ENCODE measurements around the gene PIEZO1. TPM values are rescaled to one million over a fixed set of nuclear protein-coding genes. Genes with fewer than 3 reads are reported as not detected.

Gene PIEZO1
- total and polyA plus RNA-seq, 2 donors (not counting 3 experiments of a cell fraction or from before 2014, with no cell fraction given): 298 to 322 TPM

- FAIRE-seq (no peak), DNase-seq (ENCODE audit: low read depth, low spot score) (no peak)
- Histone ChIP-seq H3K9me1 (replicated peaks; ENCODE audit: control insufficient read depth, extremely low read depth, insufficient read depth, low read length) (no peaks in the 10 kb centered on the region), H3K9me3 (replicated peaks; ENCODE audit: control insufficient read depth, insufficient read depth, low read length) (no peaks in the 10 kb centered on the region), H3K4me1 (ENCODE audit: control insufficient read depth, extremely low read depth, insufficient read depth, low read length) (no peaks in the 10 kb centered on the region), H3K4me3 (replicated peaks in 1 of 3; ENCODE audit: insufficient read depth in 1 of 3, low read depth in 1 of 3, low read length in 3 of 3) (no peak overlapping the region), H3K4me2 (ENCODE audit: insufficient read depth, low read length) (no peak overlapping the region), H3K9ac (replicated peaks; ENCODE audit: extremely low read depth, insufficient read depth, low read length) (no peak overlapping the region), H3K36me3 (ENCODE audit: control insufficient read depth in 2 of 2, extremely low read depth in 1 of 2, insufficient read depth in 2 of 2, low read length in 2 of 2) (peaks cover 0 to 2% of the 10 kb centered on the region in 2 experiments), H2AFZ (ENCODE audit: low read depth, low read length) (no peak overlapping the region), H4K20me1 (replicated peaks; ENCODE audit: control insufficient read depth, extremely low read depth, insufficient read depth, low read length) (no peaks in the 10 kb centered on the region), H3K79me2 (ENCODE audit: control insufficient read depth, insufficient read depth, low read length) (no peaks in the 10 kb centered on the region), H3K27me3 (ENCODE audit: control insufficient read depth in 2 of 2, insufficient read depth in 2 of 2, low read length in 2 of 2) (no peaks in the 10 kb centered on the region), H3K27ac (ENCODE audit: insufficient read depth, low read depth, low read length) (no peak overlapping the region)
- CTCF ChIA-PET: interaction anchor here (0.8 to 1.5 kb wide), 2 partner anchors 11 to 31 kb away, joined by 3 to 5 read pairs; no protein-coding TSS in a partner anchor
- no TSS peak for BruUV-seq (replicated peaks)
- TF ChIP-seq MYC (IDR thresholded peaks at IDR 0.05; ENCODE audit: low read depth, low read length) (no peak), CTCF (IDR thresholded peaks at IDR 0.05; ENCODE audit: extremely low read depth in 1 of 2, insufficient read depth in 1 of 2, low read depth in 1 of 2, low read length in 2 of 2) (no peak), JUN (IDR thresholded peaks at IDR 0.05; ENCODE audit: borderline replicate concordance, insufficient read depth, insufficient read length, low read depth) (no peak), POLR2AphosphoS5 (IDR thresholded peaks at IDR 0.05; ENCODE audit: insufficient read depth, low read depth, low read length) (no peak), FOS (IDR thresholded peaks at IDR 0.05; ENCODE audit: borderline replicate concordance, insufficient read depth, low read length) (no peak), POLR2A (IDR thresholded peaks at IDR 0.05; ENCODE audit: low read depth, low read length) (no peak)
- TF ChIP-seq, protein P1, sequence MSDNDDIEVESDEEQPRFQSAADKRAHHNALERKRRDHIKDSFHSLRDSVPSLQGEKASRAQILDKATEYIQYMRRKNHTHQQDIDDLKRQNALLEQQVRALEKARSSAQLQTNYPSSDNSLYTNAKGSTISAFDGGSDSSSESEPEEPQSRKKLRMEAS (IDR thresholded peaks at IDR 0.05; ENCODE audit: insufficient read depth, insufficient read length): no peak
- intact Hi-C loops (cut with micrococcal nuclease) (no loop called here), dilution Hi-C loops (cut with MboI; ENCODE audit: extremely low pct_ligation_motif_present, low sequenced_read_pairs) (no loop called here)
- POLR2A ChIA-PET: no interaction called here
Observed at GRCh38 chr16:88673716-88674379, 111.2 kb downstream of the PIEZO1 start.
